Hematopoietic multipotent progenitor cell treated with erythropoietin and hydrocortisone succinate and interleukin-3 and kit ligand, for 17 days (in vitro differentiated cells): ENCODE results near the gene RAD51B.
"Not testable (repeated sequence)": the region's sequence is repeated elsewhere in the genome, so short reads cannot be mapped to it uniquely, and the experiment has no call there.

Source experiments
- DNase-seq: peaks from one replicate; pipeline ENCODE4 v3.0.0-alpha.2; 2015; ENCODE audit warnings: low spot score

The RAD51B gene

GRCh38 chr14:68658943-68659931 lies 839.7 kb downstream of the RAD51B start:
- no peak for DNase-seq

GRCh38 chr14:68660495-68660894 lies 840.9 kb downstream of the RAD51B start:
- DNase-seq, result no peak

- DNase-seq, result no peak
Measured at GRCh38 chr14:68661226-68662225, 841.9 kb downstream of the RAD51B start.

GRCh38 chr14:68662392-68662791 lies 842.8 kb downstream of the RAD51B start:
- DNase-seq, result no peak

- DNase-seq, result not testable (repeated sequence)
Measured at GRCh38 chr14:68662826-68663225, 843.2 kb downstream of the RAD51B start.

GRCh38 chr14:68663385-68664076 lies 844.0 kb downstream of the RAD51B start:
- DNase-seq, result no peak

GRCh38 chr14:68664225-68664681 lies 844.7 kb downstream of the RAD51B start:
- DNase-seq, result no peak

GRCh38 chr14:68665131-68665530 lies 845.6 kb downstream of the RAD51B start:
- DNase-seq, result no peak

GRCh38 chr14:68665792-68666204 lies 846.2 kb downstream of the RAD51B start:
- DNase-seq, result no peak

GRCh38 chr14:68666236-68666635 lies 846.7 kb downstream of the RAD51B start:
- no peak for DNase-seq

- no peak for DNase-seq
Measured at GRCh38 chr14:68666899-68667298, 847.3 kb downstream of the RAD51B start.

GRCh38 chr14:68667313-68667791 lies 847.8 kb downstream of the RAD51B start:
- DNase-seq, result no peak

GRCh38 chr14:68668028-68668427 lies 848.4 kb downstream of the RAD51B start:
- DNase-seq, result no peak

GRCh38 chr14:68668531-68668930 lies 849.0 kb downstream of the RAD51B start:
- DNase-seq, result no peak

- DNase-seq, result no peak
Measured at GRCh38 chr14:68669111-68669511, 849.5 kb downstream of the RAD51B start.

- no peak for DNase-seq
Measured at GRCh38 chr14:68669603-68670358, 850.2 kb downstream of the RAD51B start.

GRCh38 chr14:68670359-68670715 lies 850.8 kb downstream of the RAD51B start:
- no peak for DNase-seq

- DNase-seq, result no peak
Measured at GRCh38 chr14:68671909-68672308, 852.3 kb downstream of the RAD51B start.

GRCh38 chr14:68672609-68673285 lies 853.2 kb downstream of the RAD51B start:
- no peak for DNase-seq

- DNase-seq, result no peak
Measured at GRCh38 chr14:68673464-68673863, 853.9 kb downstream of the RAD51B start.
